Panc1 (cell line): ENCODE data around the gene KCNA4. TPM values are rescaled to one million over a fixed set of nuclear protein-coding genes. Genes with fewer than 3 reads are reported as not detected.

Source experiments
- ATAC-seq: fragments of 200-7000 bp; cut with Tn5 transposase; 2 replicates; pipeline ENCODE4 v1.9.1; 2020; ENCODE audit warnings: mild to moderate bottlenecking, moderate library complexity
- Bru-seq: library from RNA; stranded (reverse); fragments of 400-500 nt; gene quantifications from one replicate; lab custom pipeline; 2021; lab: Mats Ljungman, UMichigan
- BruChase-seq, 2 experiments: library from RNA; stranded (reverse); fragments of 400-500 nt; gene quantifications; one replicate each; lab custom pipeline; 2021; lab: Mats Ljungman, UMichigan
- BruUV-seq: library from RNA; stranded (reverse); fragments of 400-500 nt; replicated peaks from 2 replicates; lab custom pipeline; 2021; lab: Mats Ljungman, UMichigan
- CTCF ChIA-PET: fragments of 300-600 bp; sonication (Branson Sonifier 250); formaldehyde crosslinking; loops from one replicate; lab custom pipeline; 2022; ENCODE audit warnings: antibody characterized with exemption; lab: Charles Lee
- POLR2A ChIA-PET: fragments of 300-600 bp; sonication (Branson Sonifier 250); formaldehyde crosslinking; loops from one replicate; lab custom pipeline; 2022; ENCODE audit warnings: antibody characterized with exemption; lab: Charles Lee
- DNase-seq: peaks from one replicate; pipeline ENCODE4 v3.0.0-alpha.2; 2010; ENCODE audit warnings: low read depth, low spot score
- H3K27ac ChIP-seq: 2 replicates; pipeline ENCODE4 v1.5.1; 2011; ENCODE audit warnings: mild to moderate bottlenecking, low read length, inconsistent platforms
- H3K27me3 ChIP-seq: fragments of 200-500 bp; sonication (Bioruptor generic); 2 replicates; pipeline ENCODE4 v1.6.0; 2014; ENCODE audit warnings: low read length, inconsistent platforms; ENCODE audit not compliant: control insufficient read depth, insufficient read depth
- H3K36me3 ChIP-seq: fragments of 200-500 bp; sonication (Bioruptor generic); 2 replicates; pipeline ENCODE4 v1.5.1; 2014; ENCODE audit warnings: inconsistent platforms, mild to moderate bottlenecking, low read length, moderate library complexity; ENCODE audit not compliant: control insufficient read depth, insufficient read depth
- H3K4me1 ChIP-seq: 2 replicates; pipeline ENCODE4 v1.5.1; 2011; ENCODE audit warnings: inconsistent platforms, mild to moderate bottlenecking, low read length, moderate library complexity; ENCODE audit not compliant: control insufficient read depth, insufficient read depth
- H3K4me3 ChIP-seq, 2 experiments: 2 replicates each; pipeline ENCODE4 v1.5.1; 2011 to 2012; ENCODE audit warnings: low read depth in 2 of 2, low read length in 2 of 2, mild to moderate bottlenecking in 2 of 2, inconsistent platforms in 1 of 2, moderate library complexity in 1 of 2
- H3K9me3 ChIP-seq: fragments of 200-500 bp; sonication (Bioruptor generic); 2 replicates; pipeline ENCODE4 v1.5.1; 2014; ENCODE audit warnings: low read depth, mild to moderate bottlenecking, inconsistent platforms, low read length, moderate library complexity; ENCODE audit not compliant: control insufficient read depth, insufficient read depth
- CTCF ChIP-seq: fragments of 450-650 bp; IDR thresholded peaks from 2 replicates; pipeline ENCODE4 v1.5.1; 2017; ENCODE audit warnings: mild to moderate bottlenecking
- POLR2AphosphoS5 ChIP-seq: IDR thresholded peaks from 2 replicates; pipeline ENCODE4 v1.6.1; 2012; ENCODE audit warnings: mild to moderate bottlenecking, low read depth, low read length, moderate library complexity
- REST ChIP-seq, 2 experiments: IDR thresholded peaks; 2 replicates each; pipeline ENCODE4 v1.6.1; 2011 to 2012; ENCODE audit warnings: low read depth in 2 of 2, control low read depth in 1 of 2, low read length in 1 of 2, mild to moderate bottlenecking in 1 of 2, moderate library complexity in 1 of 2; ENCODE audit not compliant: insufficient read depth in 1 of 2
- SIN3A ChIP-seq: IDR thresholded peaks from 2 replicates; pipeline ENCODE4 v1.6.1; 2012; ENCODE audit warnings: low read depth, mild to moderate bottlenecking, low read length, moderate library complexity, borderline replicate concordance; ENCODE audit not compliant: insufficient read depth
- TCF7L2 ChIP-seq: IDR thresholded peaks from 2 replicates; pipeline ENCODE4 v1.6.1; 2011; ENCODE audit warnings: mild to moderate bottlenecking, low read depth, low read length, inconsistent platforms
- in situ Hi-C: cut with HindIII; loops from 2 replicates; pipeline ENCODE4 v1.10.0; 2016; ENCODE audit warnings: low sequenced_read_pairs, low pct_unique_long_range_greater_than_20kb
- intact Hi-C: fragments of 100-400 bp; cut with micrococcal nuclease; formaldehyde crosslinking; loops from one replicate; pipeline ENCODE4 v1.10.0; 2022; ENCODE audit not compliant: unreplicated experiment
- long read RNA-seq: library from polyadenylated mRNA; unstranded; transcript quantifications from one replicate; pipeline ENCODE4 v2.0.0, GENCODE V29; 2021; ENCODE audit not compliant: unreplicated experiment
- polyA plus RNA-seq: library from polyadenylated mRNA; unstranded; fragments of >200 nt; gene quantifications from one replicate; pipeline ENCODE4 v1.2.1, GENCODE V29; 2012; ENCODE audit warnings: missing spikeins; ENCODE audit not compliant: insufficient read length
- total RNA-seq: library from RNA; stranded (reverse); gene quantifications from one replicate; pipeline ENCODE4 v1.2.1, GENCODE V29; 2021; ENCODE audit not compliant: unreplicated experiment

The KCNA4 gene
- total RNA-seq (not detected), Bru-seq, nascent RNA (not detected), BruChase-seq, experiment 1, labeled RNA remaining after a 2-hour chase (not detected), BruChase-seq, experiment 2, labeled RNA remaining after a 6-hour chase (not detected)
- not detected for polyA plus RNA-seq
- long read RNA-seq, result 0 reads

GRCh38 chr11:30016588-30017363 lies at the start of gene KCNA4:
Gene KCNA4 (minus strand): TSS chr11:30017030. CDS start chr11:30012678, 4,352 bp downstream.
- Histone ChIP-seq H3K4me1 (no peaks in the 10 kb centered on the region), H3K27ac (no peak within 1 kb of the TSS), H3K36me3 (no peaks in the 10 kb centered on the region), H3K27me3 (no peaks in the 10 kb centered on the region), H3K9me3 (no peaks in the 10 kb centered on the region), H3K4me3 (no peak within 1 kb of the TSS)
- in situ Hi-C loops (no loop called here), intact Hi-C loops (no loop called here)
- ATAC-seq (no peak), DNase-seq (no peak)
- POLR2A ChIA-PET, result no interaction called here
- BruUV-seq, result no TSS peak
- TF ChIP-seq POLR2AphosphoS5, result no peak
- CTCF ChIA-PET, result no interaction called here

- in situ Hi-C loops, result no loop called here
- CTCF ChIA-PET, result no interaction called here
- Histone ChIP-seq H3K36me3 (no peaks in the 10 kb centered on the region), H3K27me3 (no peaks in the 10 kb centered on the region), H3K4me1 (no peaks in the 10 kb centered on the region), H3K4me3 (no peak overlapping the region), H3K9me3 (no peaks in the 10 kb centered on the region; the same call in 1 of the 2 replicates), H3K27ac (no peak overlapping the region)
- intact Hi-C loops, result no loop called here
- POLR2A ChIA-PET, result no interaction called here
- no peak for ATAC-seq
- no TSS peak for BruUV-seq
- no peak for DNase-seq
- TF ChIP-seq POLR2AphosphoS5, result no peak
- TF ChIP-seq CTCF, result no peak
- TF ChIP-seq TCF7L2, result no peak
- no peak for TF ChIP-seq REST (IDR thresholded peaks at IDR 0.05; ENCODE audit: insufficient read depth in 1 of 2, low read depth in 2 of 2, low read length in 1 of 2)
- TF ChIP-seq SIN3A, result no peak
Measured at GRCh38 chr11:30062103-30062502, 45.3 kb upstream of the KCNA4 start.
